ENCODE data around the gene INPP5A.

DNA sequence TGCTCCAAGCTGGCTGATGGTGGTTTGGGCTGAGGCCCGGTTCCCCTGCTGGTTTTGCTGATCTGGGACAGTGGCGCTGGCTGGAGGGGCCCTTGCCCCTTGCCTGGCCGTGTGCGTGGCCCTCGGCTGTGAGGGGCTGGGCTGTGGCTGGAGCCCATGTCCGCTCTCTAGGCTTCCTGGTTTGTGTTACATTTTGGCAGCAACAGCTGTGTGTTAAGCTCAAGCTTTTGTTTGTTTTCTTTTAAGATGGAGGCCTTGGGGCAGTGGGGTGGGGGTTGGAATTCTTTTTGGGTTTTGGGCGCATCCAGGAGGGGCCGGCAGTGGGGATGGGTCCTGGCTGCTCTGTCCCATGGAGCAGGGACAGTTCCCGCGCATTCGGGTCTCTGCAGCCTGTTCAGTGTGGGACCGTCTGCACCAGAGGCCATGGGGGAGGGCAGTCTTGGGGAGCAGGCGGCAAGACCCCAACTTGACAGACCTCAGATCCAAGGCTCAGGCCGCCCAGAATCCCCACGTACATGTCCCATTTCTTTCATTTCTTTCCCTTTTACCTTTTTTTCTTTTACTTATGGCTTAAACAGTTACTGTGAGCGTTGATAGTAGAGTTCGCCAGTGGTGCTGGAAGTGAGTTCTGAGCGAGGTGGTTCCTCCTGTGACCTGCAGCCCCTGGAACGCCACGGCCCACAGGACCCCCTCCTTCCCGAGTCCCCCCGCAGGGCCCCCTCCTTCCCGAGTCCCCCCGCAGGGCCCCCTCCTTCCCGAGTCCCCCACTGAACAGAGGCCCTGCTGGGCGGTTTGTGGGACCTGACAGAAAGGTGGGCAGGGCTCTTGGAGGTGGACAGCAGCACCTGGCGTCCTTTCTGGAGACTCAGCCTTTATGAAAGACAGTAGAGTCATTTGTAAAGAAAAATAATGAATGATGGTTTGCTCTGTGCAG is 75.3 kb downstream of the INPP5A start:
- TF ChIP-seq, protein P1, sequence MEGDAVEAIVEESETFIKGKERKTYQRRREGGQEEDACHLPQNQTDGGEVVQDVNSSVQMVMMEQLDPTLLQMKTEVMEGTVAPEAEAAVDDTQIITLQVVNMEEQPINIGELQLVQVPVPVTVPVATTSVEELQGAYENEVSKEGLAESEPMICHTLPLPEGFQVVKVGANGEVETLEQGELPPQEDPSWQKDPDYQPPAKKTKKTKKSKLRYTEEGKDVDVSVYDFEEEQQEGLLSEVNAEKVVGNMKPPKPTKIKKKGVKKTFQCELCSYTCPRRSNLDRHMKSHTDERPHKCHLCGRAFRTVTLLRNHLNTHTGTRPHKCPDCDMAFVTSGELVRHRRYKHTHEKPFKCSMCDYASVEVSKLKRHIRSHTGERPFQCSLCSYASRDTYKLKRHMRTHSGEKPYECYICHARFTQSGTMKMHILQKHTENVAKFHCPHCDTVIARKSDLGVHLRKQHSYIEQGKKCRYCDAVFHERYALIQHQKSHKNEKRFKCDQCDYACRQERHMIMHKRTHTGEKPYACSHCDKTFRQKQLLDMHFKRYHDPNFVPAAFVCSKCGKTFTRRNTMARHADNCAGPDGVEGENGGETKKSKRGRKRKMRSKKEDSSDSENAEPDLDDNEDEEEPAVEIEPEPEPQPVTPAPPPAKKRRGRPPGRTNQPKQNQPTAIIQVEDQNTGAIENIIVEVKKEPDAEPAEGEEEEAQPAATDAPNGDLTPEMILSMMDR (IDR thresholded peaks at IDR 0.05; ENCODE audit: low read length), result no peak
- TF ChIP-seq EZH2 (optimal IDR thresholded peaks at IDR 0.05; ENCODE audit: low read depth, low read length) (no peak), EZH2phosphoT487 (IDR thresholded peaks at IDR 0.05; ENCODE audit: low read length) (no peak)
